IPS-18a (cell line): ENCODE results near the gene PRSS22.

Source experiments
- H3K27ac ChIP-seq: one replicate; pipeline ENCODE4 v1.5.1; 2013; ENCODE audit warnings: low read length
- H3K27me3 ChIP-seq: one replicate; pipeline ENCODE4 v1.6.1; 2013; ENCODE audit warnings: mild to moderate bottlenecking, low read length; ENCODE audit not compliant: control insufficient read depth, insufficient read depth
- H3K36me3 ChIP-seq: one replicate; pipeline ENCODE4 v1.6.1; 2013; ENCODE audit warnings: low read depth, low read length; ENCODE audit not compliant: control insufficient read depth
- H3K4me1 ChIP-seq: one replicate; pipeline ENCODE4 v1.6.1; 2013; ENCODE audit warnings: low read depth, low read length; ENCODE audit not compliant: control insufficient read depth
- H3K4me3 ChIP-seq: one replicate; pipeline ENCODE4 v1.5.1; 2013; ENCODE audit warnings: low read length
- H3K9ac ChIP-seq: one replicate; pipeline ENCODE4 v1.6.1; 2013; ENCODE audit warnings: mild to moderate bottlenecking, low read length, moderate library complexity
- H3K9me3 ChIP-seq: one replicate; pipeline ENCODE4 v1.6.1; 2013; ENCODE audit warnings: low read depth, low read length; ENCODE audit not compliant: control insufficient read depth

The PRSS22 gene

DNA sequence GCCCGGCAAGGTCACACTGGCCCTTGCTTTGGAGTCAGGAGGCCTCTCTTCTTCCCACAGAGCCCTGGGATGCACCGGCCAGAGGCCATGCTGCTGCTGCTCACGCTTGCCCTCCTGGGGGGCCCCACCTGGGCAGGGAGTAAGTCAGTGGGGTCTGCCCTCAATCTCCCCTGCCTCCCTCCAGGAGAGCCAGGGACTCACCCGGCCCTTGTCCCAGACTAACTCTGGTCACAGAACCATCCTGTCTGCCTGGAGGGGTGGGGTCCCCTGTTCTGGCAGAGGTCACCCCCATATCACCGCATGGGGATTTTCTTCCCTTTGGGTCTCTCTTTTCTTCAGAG is 27.6 kb downstream of the PRSS22 start:
- H3K36me3 ChIP-seq = no peaks in the 10 kb centered on the region
- H3K9ac ChIP-seq = no peak overlapping the region
- H3K4me1 ChIP-seq = no peaks in the 10 kb centered on the region
- H3K27ac ChIP-seq = no peak overlapping the region
- H3K9me3 ChIP-seq = no peaks in the 10 kb centered on the region
- no peaks in the 10 kb centered on the region for H3K27me3 ChIP-seq
- no peak overlapping the region for H3K4me3 ChIP-seq

DNA sequence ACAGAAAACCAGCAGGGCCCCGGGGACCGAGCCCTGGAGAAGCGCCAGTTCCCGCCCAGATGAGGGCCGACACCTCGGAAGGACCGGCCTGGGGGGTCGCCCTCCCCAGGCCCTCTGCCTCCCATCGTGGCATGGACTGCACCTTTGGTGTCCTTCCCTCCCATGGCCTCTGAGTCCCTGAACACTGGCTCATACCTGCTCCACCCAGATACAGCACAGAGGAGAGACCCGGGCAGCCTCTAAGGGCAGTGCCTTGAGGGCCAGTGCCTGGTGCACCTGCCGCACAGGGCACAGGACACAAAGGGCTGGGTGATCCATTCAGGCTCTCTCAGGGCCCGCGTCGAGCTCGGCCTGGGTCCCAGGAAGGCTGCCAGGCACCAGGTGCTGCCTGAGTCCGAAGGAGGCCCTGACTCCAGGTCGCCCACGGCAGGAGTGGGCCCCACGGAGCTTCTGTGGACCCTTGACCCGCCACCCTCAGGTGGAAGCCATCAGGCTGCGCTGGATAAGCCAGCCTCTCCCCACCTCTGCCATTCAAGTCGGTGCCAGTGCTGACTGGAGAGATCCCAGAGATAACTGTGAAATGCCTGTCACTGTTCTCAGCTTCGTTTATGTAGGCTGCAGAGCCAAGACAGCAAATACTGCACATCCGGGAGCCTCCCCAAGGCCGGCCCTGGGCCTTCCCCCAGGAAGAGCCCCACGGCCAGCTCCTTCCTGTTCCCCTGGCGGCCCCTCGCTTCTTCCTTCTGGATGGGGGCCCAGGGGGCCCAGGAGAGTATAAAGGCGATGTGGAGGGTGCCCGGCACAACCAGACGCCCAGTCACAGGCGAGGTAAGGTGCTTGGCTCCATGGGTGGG is 28.2 kb downstream of the PRSS22 start, which contains the start of gene ZG16B:
Gene ZG16B, plus strand, starts transcription at position 803 of the 854 bp plus-strand sequence. CDS start 139 bp downstream, outside the sequence.
- no peaks in the 10 kb centered on the region for H3K36me3 ChIP-seq
- no peak within 1 kb of the TSS for H3K27ac ChIP-seq
- H3K27me3 ChIP-seq = no peaks in the 10 kb centered on the region

DNA sequence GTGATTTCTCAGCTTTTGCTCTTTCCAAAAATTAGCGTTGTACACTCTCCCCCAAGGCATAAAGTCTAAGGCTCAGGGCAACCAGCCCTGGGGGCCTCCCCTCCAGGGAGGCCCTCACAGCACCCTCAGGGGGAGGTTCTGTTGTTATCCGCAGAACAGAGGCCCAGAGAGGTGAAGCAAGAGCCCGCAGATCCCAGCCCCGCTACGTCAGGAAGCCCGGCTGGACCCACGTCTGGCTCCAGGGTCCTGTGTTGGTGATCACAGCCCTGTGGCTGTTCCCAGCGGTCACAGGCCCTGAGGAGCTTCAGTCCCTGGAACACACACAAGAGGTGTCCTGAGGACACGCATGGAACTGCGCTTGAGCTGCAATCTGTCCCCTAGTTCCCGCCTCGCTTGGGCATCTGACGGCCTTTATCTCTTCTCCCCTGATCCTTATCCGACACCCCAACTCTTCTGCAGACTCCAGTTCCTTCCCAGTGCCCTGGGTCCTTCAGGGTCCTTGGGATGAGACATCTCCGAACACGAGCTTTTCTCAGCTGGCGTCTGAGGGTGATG is 29.0 kb downstream of the PRSS22 start:
- no peaks in the 10 kb centered on the region for H3K27me3 ChIP-seq

More for the DNA sequence above, 28.2 kb downstream of the PRSS22 start, which contains the start of gene ZG16B:
- Histone ChIP-seq H3K4me1 (no peaks in the 10 kb centered on the region), H3K9ac (no peak within 1 kb of the TSS), H3K9me3 (no peaks in the 10 kb centered on the region), H3K4me3 (no peak within 1 kb of the TSS)

DNA sequence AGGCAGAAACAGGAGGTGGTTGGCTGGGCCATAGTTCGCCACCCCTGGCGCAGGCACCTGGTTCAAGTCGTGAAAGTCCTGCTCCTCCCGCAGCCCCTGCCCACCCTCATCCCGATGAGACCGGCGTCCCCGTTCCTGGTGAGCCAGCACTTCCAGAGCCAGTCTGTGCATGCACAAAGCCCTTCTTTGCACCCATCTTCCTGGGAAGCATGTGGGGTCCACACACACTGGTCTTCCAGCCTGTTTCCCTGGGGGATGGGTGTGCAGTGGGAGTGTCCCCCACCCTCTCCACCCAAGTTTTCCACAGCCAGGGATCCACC is 29.5 kb downstream of the PRSS22 start:
- Histone ChIP-seq H3K9me3 (no peaks in the 10 kb centered on the region), H3K27me3 (no peaks in the 10 kb centered on the region), H3K9ac (no peak overlapping the region), H3K4me3 (no peak overlapping the region), H3K36me3 (no peaks in the 10 kb centered on the region), H3K4me1 (no peaks in the 10 kb centered on the region), H3K27ac (no peak overlapping the region)

More for the DNA sequence above, 29.0 kb downstream of the PRSS22 start:
- Histone ChIP-seq H3K4me3 (no peak overlapping the region), H3K4me1 (no peaks in the 10 kb centered on the region), H3K9me3 (no peaks in the 10 kb centered on the region), H3K27ac (no peak overlapping the region), H3K36me3 (no peaks in the 10 kb centered on the region), H3K9ac (no peak overlapping the region)

DNA sequence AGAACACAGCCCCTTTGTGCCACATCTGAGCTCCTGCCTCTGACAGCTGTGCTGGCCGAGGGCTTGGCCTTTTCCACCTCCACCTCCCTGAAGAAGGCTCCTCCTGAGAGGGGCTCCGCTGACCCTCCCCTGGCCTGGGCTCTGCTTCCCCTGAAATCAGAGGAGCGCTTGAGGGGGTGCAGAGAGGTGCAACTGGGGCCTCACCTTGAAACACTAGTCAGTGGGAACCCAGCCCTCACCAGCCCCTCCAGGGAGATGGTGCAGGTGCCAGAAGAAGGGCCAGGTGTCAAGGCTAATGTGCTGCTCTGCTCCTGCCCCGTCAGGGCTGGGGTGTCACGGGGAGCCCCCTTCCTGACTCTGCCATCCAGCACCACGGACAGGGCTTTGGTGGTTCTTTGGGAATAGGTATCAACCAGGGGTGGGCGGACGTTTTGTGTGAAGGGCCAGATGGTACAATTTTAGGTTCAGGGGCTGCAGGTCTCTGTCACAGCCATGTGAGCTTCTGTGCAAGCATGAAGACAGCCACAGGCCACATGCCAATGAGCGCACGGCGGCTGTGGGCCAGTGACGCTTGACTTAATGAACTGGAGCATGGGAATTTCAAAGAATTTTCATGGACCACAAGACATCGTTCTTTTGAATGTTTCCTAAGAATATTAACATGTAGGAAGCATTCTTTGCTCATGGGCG is 30.0 kb downstream of the PRSS22 start:
- Histone ChIP-seq H3K9me3 (no peaks in the 10 kb centered on the region), H3K27me3 (no peaks in the 10 kb centered on the region), H3K36me3 (no peaks in the 10 kb centered on the region), H3K9ac (no peak overlapping the region), H3K4me3 (no peak overlapping the region), H3K4me1 (no peaks in the 10 kb centered on the region), H3K27ac (no peak overlapping the region)

DNA sequence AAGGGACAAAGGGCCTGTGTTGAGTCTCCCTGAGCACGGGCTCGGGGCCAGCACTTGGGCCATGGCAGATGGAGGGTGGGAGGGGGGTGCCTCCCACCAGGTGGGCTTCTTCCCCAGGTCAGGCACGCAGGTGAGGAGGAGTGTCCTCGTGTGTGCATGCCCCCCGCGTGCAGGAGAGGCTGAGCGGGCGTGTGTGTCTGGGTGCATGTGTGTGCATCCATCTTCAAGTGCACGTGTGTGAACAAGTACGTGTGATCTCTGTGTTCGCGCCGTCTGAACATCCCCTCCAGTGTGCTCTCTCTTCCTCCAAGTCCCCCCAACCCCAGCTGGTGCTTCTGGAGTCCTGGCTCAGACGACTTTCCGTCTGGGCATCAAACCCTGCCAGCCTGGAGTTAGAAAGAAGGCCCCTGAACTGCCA is 30.6 kb downstream of the PRSS22 start:
- H3K27ac ChIP-seq = no peak overlapping the region
- H3K9ac ChIP-seq = no peak overlapping the region
- H3K4me3 ChIP-seq = no peak overlapping the region
- H3K27me3 ChIP-seq = no peaks in the 10 kb centered on the region
- H3K4me1 ChIP-seq = no peaks in the 10 kb centered on the region
- H3K9me3 ChIP-seq = no peaks in the 10 kb centered on the region
- no peaks in the 10 kb centered on the region for H3K36me3 ChIP-seq

DNA sequence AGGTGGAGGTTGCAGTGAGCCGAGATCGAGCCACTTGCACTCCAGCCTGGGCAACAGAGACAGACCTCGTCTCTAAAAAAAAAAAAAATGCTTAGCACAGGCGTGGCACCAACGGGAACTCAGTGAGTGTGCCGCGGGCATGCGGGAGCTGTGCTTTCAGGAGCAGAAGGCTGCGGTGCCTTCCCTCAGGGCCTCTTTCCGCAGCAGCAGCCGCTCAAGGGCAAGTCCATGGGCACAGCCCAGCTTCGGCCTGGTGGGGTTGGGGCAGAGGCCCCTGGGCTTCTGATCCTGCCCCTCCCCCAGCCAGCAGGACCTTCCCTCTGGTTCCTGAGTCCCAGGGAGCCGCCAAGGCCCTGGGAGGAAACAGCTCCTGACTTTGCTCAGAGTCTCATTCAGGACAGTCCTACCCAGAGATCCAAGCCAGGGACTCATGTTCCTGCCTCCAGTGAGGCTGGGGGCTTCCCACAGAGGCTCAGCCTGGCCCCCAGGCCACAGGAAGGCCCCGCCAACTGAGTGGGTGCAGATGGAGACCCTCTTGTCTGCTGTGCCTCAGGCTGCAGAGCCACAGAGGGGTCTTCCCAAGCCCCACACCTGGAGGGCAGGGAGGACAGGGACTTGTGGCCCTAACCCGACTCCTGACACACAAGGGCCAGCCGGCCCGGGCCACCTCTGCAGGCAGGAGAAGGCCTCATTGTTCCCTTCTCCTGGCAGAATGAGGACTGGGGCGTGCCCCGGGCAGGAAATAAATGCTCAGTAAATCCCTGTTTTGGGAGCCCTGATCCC is 31.2 kb downstream of the PRSS22 start:
- Histone ChIP-seq H3K4me3 (no peak overlapping the region), H3K36me3 (no peaks in the 10 kb centered on the region), H3K4me1 (no peaks in the 10 kb centered on the region), H3K9me3 (no peaks in the 10 kb centered on the region), H3K27me3 (no peaks in the 10 kb centered on the region), H3K27ac (no peak overlapping the region), H3K9ac (no peak overlapping the region)

DNA sequence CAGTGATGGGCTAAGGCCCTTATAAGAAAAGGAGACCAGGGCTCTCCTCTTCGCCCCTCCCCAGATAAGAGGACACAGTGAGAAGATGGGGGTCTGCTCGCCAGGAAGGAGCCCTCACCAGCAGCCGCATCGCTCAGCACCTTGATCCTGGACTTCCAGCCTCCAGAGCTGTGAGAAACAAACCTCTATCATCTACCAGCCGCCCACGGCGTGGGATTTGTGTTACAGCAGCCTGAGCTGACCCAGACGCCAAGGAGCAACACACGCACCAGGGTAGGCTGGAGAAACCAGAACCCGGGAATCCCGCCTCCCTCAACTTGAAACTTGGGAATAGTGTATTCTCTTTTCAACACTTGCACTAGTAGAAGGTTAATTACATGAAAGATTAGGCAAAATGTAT is 32.1 kb downstream of the PRSS22 start:
- Histone ChIP-seq H3K9ac (no peak overlapping the region), H3K4me1 (no peaks in the 10 kb centered on the region), H3K27ac (no peak overlapping the region), H3K27me3 (no peaks in the 10 kb centered on the region), H3K36me3 (no peaks in the 10 kb centered on the region), H3K4me3 (no peak overlapping the region), H3K9me3 (no peaks in the 10 kb centered on the region)

DNA sequence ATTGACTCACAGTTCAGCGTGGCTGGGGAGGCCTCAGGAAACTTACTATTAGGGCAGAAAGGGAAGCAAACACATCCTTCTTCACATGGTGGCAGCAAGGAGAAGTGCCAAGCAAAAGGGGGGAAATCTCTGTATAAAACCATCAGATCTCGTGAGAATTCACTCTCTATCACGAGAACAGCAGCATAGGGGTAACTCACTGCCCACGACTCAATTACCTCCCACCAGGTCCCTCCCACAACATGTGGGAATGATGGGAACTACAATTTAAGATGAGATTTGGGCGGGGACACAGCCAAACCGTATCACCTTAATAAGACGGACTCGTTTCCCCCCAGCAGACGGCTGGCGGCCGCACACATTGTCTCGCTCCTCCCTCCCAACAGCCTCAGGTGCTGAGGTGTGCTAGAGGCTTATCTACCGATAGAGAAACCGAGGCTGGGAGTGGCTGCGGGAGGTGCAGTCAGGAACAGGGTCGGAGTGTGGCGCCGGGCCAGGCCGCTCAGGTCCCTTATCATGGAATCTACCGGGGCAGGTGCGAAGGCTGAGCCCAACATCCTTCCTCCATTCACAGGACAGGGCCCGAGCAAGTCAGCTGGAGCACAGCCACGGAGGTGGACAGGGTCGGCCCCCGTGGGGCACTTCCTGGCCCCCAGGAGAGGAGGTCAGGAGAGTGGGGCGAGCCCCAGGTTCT is 32.8 kb downstream of the PRSS22 start:
- Histone ChIP-seq H3K27me3 (no peaks in the 10 kb centered on the region), H3K36me3 (no peaks in the 10 kb centered on the region), H3K9ac (no peak overlapping the region), H3K4me1 (no peaks in the 10 kb centered on the region), H3K27ac (no peak overlapping the region), H3K9me3 (no peaks in the 10 kb centered on the region), H3K4me3 (no peak overlapping the region)

DNA sequence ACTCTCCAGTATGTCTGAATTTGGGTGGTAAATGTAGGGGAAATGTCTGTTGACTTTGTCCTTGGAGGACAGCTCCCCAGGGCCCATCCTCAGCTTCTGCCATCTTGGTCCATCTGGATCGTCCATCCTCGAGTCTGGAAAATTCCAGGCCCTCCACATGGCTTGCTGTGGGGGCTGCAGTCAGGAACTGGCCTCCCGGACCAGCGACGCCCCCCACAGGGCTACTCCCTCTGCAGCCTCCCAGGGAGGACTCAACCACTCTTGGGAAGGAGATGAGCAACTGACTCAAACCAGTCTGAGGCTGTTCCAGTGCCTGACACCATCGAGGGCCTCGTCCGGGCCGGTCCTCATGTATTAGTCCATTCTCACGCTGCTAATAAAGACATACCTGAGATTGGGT is 33.3 kb downstream of the PRSS22 start:
- Histone ChIP-seq H3K4me3 (no peak overlapping the region), H3K9ac (no peak overlapping the region), H3K27me3 (no peaks in the 10 kb centered on the region), H3K36me3 (no peaks in the 10 kb centered on the region), H3K27ac (no peak overlapping the region), H3K4me1 (no peaks in the 10 kb centered on the region), H3K9me3 (no peaks in the 10 kb centered on the region)

DNA sequence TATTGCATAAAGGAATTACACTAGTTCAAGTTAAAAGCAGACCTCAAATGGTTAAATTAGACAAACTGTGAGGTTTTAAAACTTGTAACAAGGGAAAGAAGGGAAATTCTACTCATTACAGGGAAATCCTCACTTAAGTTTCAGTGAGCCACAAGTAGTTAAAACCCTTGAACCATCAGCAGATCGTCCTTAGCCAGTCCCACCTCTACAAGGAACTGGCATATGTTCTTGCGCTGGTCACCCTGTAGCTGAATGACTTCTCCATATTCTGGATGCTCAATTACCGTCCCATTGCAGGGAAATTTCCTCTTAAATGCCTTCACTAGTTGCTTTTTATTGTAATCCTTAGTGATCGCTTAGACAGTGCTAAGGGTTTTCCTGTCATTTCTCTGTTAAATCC is 35.5 kb downstream of the PRSS22 start:
- Histone ChIP-seq H3K4me1 (no peaks in the 10 kb centered on the region), H3K27ac (no peak overlapping the region), H3K4me3 (no peak overlapping the region), H3K27me3 (no peaks in the 10 kb centered on the region), H3K9ac (no peak overlapping the region), H3K36me3 (no peaks in the 10 kb centered on the region), H3K9me3 (no peaks in the 10 kb centered on the region)
